GM19468 (cell line): ENCODE data around the gene GAS7.

ENCODE experiments used
- ATAC-seq: cut with Tn5 transposase; IDR thresholded peaks from one replicate; pipeline ENCODE4 v1.9.1; 2021; ENCODE audit warnings: mild to moderate bottlenecking, moderate library complexity, moderate number of reproducible peaks; ENCODE audit not compliant: unreplicated experiment; ENCODE audit errors: extremely low read depth

The GAS7 gene

GRCh38 chr17:9998060-9998459, 200.3 kb downstream of the GAS7 start:
- no peak for ATAC-seq

GRCh38 chr17:9994761-9995160, 203.6 kb downstream of the GAS7 start:
- ATAC-seq = no peak

- no peak for ATAC-seq
These were observed 206.6 kb downstream of the GAS7 start for GRCh38 chr17:9991796-9992195.

GRCh38 chr17:9991351-9991750, 207.1 kb downstream of the GAS7 start:
- no peak for ATAC-seq

- ATAC-seq = no peak
These were observed 210.4 kb downstream of the GAS7 start for GRCh38 chr17:9987779-9988585.

GRCh38 chr17:9986754-9987382, 211.5 kb downstream of the GAS7 start:
- ATAC-seq = no peak

- ATAC-seq = no peak
These were observed 212.8 kb downstream of the GAS7 start for GRCh38 chr17:9985646-9986045.

GRCh38 chr17:9984768-9985167, 213.6 kb downstream of the GAS7 start:
- no peak for ATAC-seq

GRCh38 chr17:9982159-9982558, 216.2 kb downstream of the GAS7 start:
- ATAC-seq = no peak

- ATAC-seq = no peak
These were observed 217.0 kb downstream of the GAS7 start for GRCh38 chr17:9981344-9981915.

GRCh38 chr17:9979463-9979995, 218.9 kb downstream of the GAS7 start:
- ATAC-seq = no peak

GRCh38 chr17:9977180-9977575, 221.2 kb downstream of the GAS7 start:
- ATAC-seq = no peak

- no peak for ATAC-seq
These were observed 221.9 kb downstream of the GAS7 start for GRCh38 chr17:9976283-9977179.

GRCh38 chr17:9974448-9975381, 223.7 kb downstream of the GAS7 start:
- no peak for ATAC-seq

- no peak for ATAC-seq
These were observed 224.5 kb downstream of the GAS7 start for GRCh38 chr17:9973669-9974447.

- ATAC-seq = no peak
These were observed 226.4 kb downstream of the GAS7 start for GRCh38 chr17:9971991-9972390.

- no peak for ATAC-seq
These were observed 229.0 kb downstream of the GAS7 start for GRCh38 chr17:9969301-9969935.

GRCh38 chr17:9968881-9969280, 229.5 kb downstream of the GAS7 start:
- no peak for ATAC-seq
